ENCODE data around the gene KIF26A.

Gene KIF26A

GRCh38 chr14:104133496-104133895, 4.9 kb upstream of the KIF26A start:
- no peak for DNase-seq

- no peak for DNase-seq
Measured at GRCh38 chr14:104134061-104134965, 4.1 kb upstream of the KIF26A start.

GRCh38 chr14:104135121-104135903, 3.1 kb upstream of the KIF26A start:
- DNase-seq = peak; percentile 60

- peak; percentile 16 for DNase-seq
Measured at GRCh38 chr14:104135904-104136471, 2.4 kb upstream of the KIF26A start.

- no peak for DNase-seq
Measured at GRCh38 chr14:104136472-104137296, 1.7 kb upstream of the KIF26A start.

GRCh38 chr14:104137297-104138097, 890 bp upstream of the KIF26A start:
- DNase-seq = peak; percentile 79

- DNase-seq = no peak
Measured at GRCh38 chr14:104138718-104139459, 502 bp downstream of the KIF26A start.

- no peak for DNase-seq
Measured at GRCh38 chr14:104139460-104140212, 1.2 kb downstream of the KIF26A start.

GRCh38 chr14:104140213-104140462, 1.8 kb downstream of the KIF26A start:
- DNase-seq = no peak

- DNase-seq = no peak
Measured at GRCh38 chr14:104140463-104141331, 2.3 kb downstream of the KIF26A start.

GRCh38 chr14:104141621-104142091, 3.3 kb downstream of the KIF26A start:
- no peak for DNase-seq

GRCh38 chr14:104142136-104142945, 4.0 kb downstream of the KIF26A start:
- no peak for DNase-seq

- no peak for DNase-seq
Measured at GRCh38 chr14:104142946-104143470, 4.6 kb downstream of the KIF26A start.

- no peak for DNase-seq
Measured at GRCh38 chr14:104143521-104144452, 5.4 kb downstream of the KIF26A start.

GRCh38 chr14:104144453-104144790, 6.0 kb downstream of the KIF26A start:
- DNase-seq = no peak

- DNase-seq = no peak
Measured at GRCh38 chr14:104144911-104145825, 6.8 kb downstream of the KIF26A start.

Measured in NCI-H2171 treated with DMSO at 0.1 percent for 48 hours (cell line).